WTC11 (cell line): ENCODE results near the gene CNST. TPM values are rescaled to one million over a fixed set of nuclear protein-coding genes. Genes with fewer than 3 reads are reported as not detected.

Experiments
- ATAC-seq: fragments of 200-7000 bp; cut with Tn5 transposase; 2 replicates; pipeline ENCODE4 v1.10.0; 2021; ENCODE audit warnings: mild to moderate bottlenecking, moderate library complexity
- CTCF ChIA-PET: fragments of 300-600 bp; sonication (Branson Sonifier 250); formaldehyde crosslinking; loops from one replicate; lab custom pipeline; 2021; ENCODE audit warnings: antibody characterized with exemption; lab: Charles Lee
- POLR2A ChIA-PET: fragments of 350-600 bp; sonication (Branson Sonifier 250); formaldehyde crosslinking; loops from one replicate; lab custom pipeline; 2021; ENCODE audit warnings: antibody characterized with exemption; lab: Charles Lee
- DNase-seq: peaks from one replicate; pipeline ENCODE4 v3.0.0; 2021; ENCODE audit warnings: low spot score
- H3K27ac Mint-ChIP-seq: 2 replicates; pipeline ENCODE4 v1.8.0; 2021; ENCODE audit warnings: mixed read lengths
- H3K27me3 Mint-ChIP-seq: 2 replicates; pipeline ENCODE4 v1.8.0; 2021; ENCODE audit warnings: low read depth, mild to moderate bottlenecking, moderate library complexity, mixed read lengths
- H3K36me3 Mint-ChIP-seq: 2 replicates; pipeline ENCODE4 v1.8.0; 2021; ENCODE audit warnings: mixed read lengths
- H3K4me1 Mint-ChIP-seq: 2 replicates; pipeline ENCODE4 v1.8.0; 2022; ENCODE audit warnings: mixed read lengths
- H3K4me3 Mint-ChIP-seq: 2 replicates; pipeline ENCODE4 v1.8.0; 2021; ENCODE audit warnings: mild to moderate bottlenecking, moderate library complexity, mixed read lengths
- H3K9me3 Mint-ChIP-seq: 2 replicates; pipeline ENCODE4 v1.8.0; 2021; ENCODE audit warnings: mixed read lengths
- AR ChIP-seq: fragments of 250-450 bp; sonication (Bioruptor Pico); IDR thresholded peaks from 2 replicates; pipeline ENCODE4 v1.9.0; 2021; ENCODE audit warnings: mild to moderate bottlenecking
- ATF1 ChIP-seq: sonication (generic); formaldehyde crosslinking; IDR thresholded peaks from 2 replicates; pipeline ENCODE4 v1.8.1; 2023; ENCODE audit warnings: mild to moderate bottlenecking, moderate library complexity, missing genetic modification reagents
- CBFB ChIP-seq: sonication (generic); formaldehyde crosslinking; IDR thresholded peaks from 2 replicates; pipeline ENCODE4 v1.8.1; 2022; ENCODE audit warnings: mild to moderate bottlenecking, low read depth, missing genetic modification reagents
- CDX4 ChIP-seq: fragments of 250-450 bp; sonication (Bioruptor Pico); IDR thresholded peaks from 2 replicates; pipeline ENCODE4 v1.9.0; 2021; ENCODE audit warnings: moderate library complexity, mild to moderate bottlenecking, inconsistent platforms, borderline replicate concordance
- E2F4 ChIP-seq: sonication (generic); formaldehyde crosslinking; IDR thresholded peaks from 2 replicates; pipeline ENCODE4 v1.8.1; 2022; ENCODE audit warnings: low read depth, mild to moderate bottlenecking, moderate library complexity, missing genetic modification reagents, borderline replicate concordance
- ETV6 ChIP-seq: sonication (generic); formaldehyde crosslinking; IDR thresholded peaks from 2 replicates; pipeline ENCODE4 v1.8.1; 2022; ENCODE audit warnings: mild to moderate bottlenecking, missing genetic modification reagents
- FOXP1 ChIP-seq: sonication (generic); formaldehyde crosslinking; IDR thresholded peaks from 2 replicates; pipeline ENCODE4 v1.8.0; 2022; ENCODE audit warnings: missing genetic modification reagents, mild to moderate bottlenecking, moderate library complexity, borderline replicate concordance
- GABPB1 ChIP-seq: sonication (generic); formaldehyde crosslinking; IDR thresholded peaks from 2 replicates; pipeline ENCODE4 v1.8.1; 2023; ENCODE audit warnings: mild to moderate bottlenecking, missing genetic modification reagents
- KAT7 ChIP-seq: sonication (generic); formaldehyde crosslinking; IDR thresholded peaks from 2 replicates; pipeline ENCODE4 v1.8.1; 2023; ENCODE audit warnings: missing genetic modification reagents, mild to moderate bottlenecking, borderline replicate concordance
- PRRX2 ChIP-seq: fragments of 250-450 bp; sonication (Bioruptor Pico); IDR thresholded peaks from 2 replicates; pipeline ENCODE4 v1.8.0; 2021; ENCODE audit warnings: mild to moderate bottlenecking
- RELA ChIP-seq: sonication (generic); formaldehyde crosslinking; IDR thresholded peaks from 2 replicates; pipeline ENCODE4 v1.8.1; 2022; ENCODE audit warnings: missing genetic modification reagents, mild to moderate bottlenecking, borderline replicate concordance
- SMAD4 ChIP-seq: sonication (generic); formaldehyde crosslinking; IDR thresholded peaks from 2 replicates; pipeline ENCODE4 v1.8.0; 2022; ENCODE audit warnings: mild to moderate bottlenecking, missing genetic modification reagents
- SOX15 ChIP-seq: fragments of 250-450 bp; sonication (Bioruptor Pico); IDR thresholded peaks from 2 replicates; pipeline ENCODE4 v1.9.0; 2021; ENCODE audit warnings: mild to moderate bottlenecking
- SP1 ChIP-seq: sonication (generic); formaldehyde crosslinking; conservative IDR thresholded peaks from 2 replicates; pipeline ENCODE4 v1.8.1; 2022; ENCODE audit warnings: missing genetic modification reagents
- TEAD4 ChIP-seq: sonication (generic); formaldehyde crosslinking; IDR thresholded peaks from 2 replicates; pipeline ENCODE4 v1.8.0; 2022; ENCODE audit warnings: mild to moderate bottlenecking, missing genetic modification reagents
- ZBTB43 ChIP-seq: sonication (generic); formaldehyde crosslinking; IDR thresholded peaks from 2 replicates; pipeline ENCODE4 v1.8.1; 2023; ENCODE audit warnings: mild to moderate bottlenecking, missing genetic modification reagents
- ZNF121 ChIP-seq: sonication (generic); formaldehyde crosslinking; IDR thresholded peaks from 2 replicates; pipeline ENCODE4 v1.8.0; 2023; ENCODE audit warnings: missing genetic modification reagents
- ZNF138 ChIP-seq: sonication (generic); formaldehyde crosslinking; conservative IDR thresholded peaks from 2 replicates; pipeline ENCODE4 v1.8.1; 2022; ENCODE audit warnings: mild to moderate bottlenecking, moderate library complexity, missing genetic modification reagents
- ZNF219 ChIP-seq: sonication (generic); formaldehyde crosslinking; IDR thresholded peaks from 2 replicates; pipeline ENCODE4 v1.8.0; 2023; ENCODE audit warnings: missing genetic modification reagents, mild to moderate bottlenecking, borderline replicate concordance
- ZNF232 ChIP-seq: sonication (generic); formaldehyde crosslinking; IDR thresholded peaks from 2 replicates; pipeline ENCODE4 v1.8.0; 2022; ENCODE audit warnings: mild to moderate bottlenecking, missing genetic modification reagents
- ZNF423 ChIP-seq: fragments of 250-450 bp; sonication (Bioruptor Pico); IDR thresholded peaks from 2 replicates; pipeline ENCODE4 v2.1.2; 2022; ENCODE audit warnings: mild to moderate bottlenecking, moderate library complexity
- ZNF425 ChIP-seq: fragments of 250-450 bp; sonication (Bioruptor Pico); conservative IDR thresholded peaks from 2 replicates; pipeline ENCODE4 v1.9.0; 2021; ENCODE audit warnings: mild to moderate bottlenecking
- ZNF671 ChIP-seq: fragments of 250-450 bp; sonication (Bioruptor Pico); IDR thresholded peaks from 2 replicates; pipeline ENCODE4 v1.8.0; 2021; ENCODE audit warnings: mild to moderate bottlenecking
- total RNA-seq: library from RNA; stranded (reverse); gene quantifications from 3 replicates; pipeline ENCODE4 v1.2.3, GENCODE V29; 2021
- TF ChIP-seq, protein P1 (sequence below): fragments of 250-450 bp; sonication (Bioruptor Pico); IDR thresholded peaks from 2 replicates; pipeline ENCODE4 v2.1.2; 2022; ENCODE audit warnings: mild to moderate bottlenecking, moderate library complexity

CNST gene
- total RNA-seq, 1 experiment from 2014 or later, result 18.4 TPM

DNA sequence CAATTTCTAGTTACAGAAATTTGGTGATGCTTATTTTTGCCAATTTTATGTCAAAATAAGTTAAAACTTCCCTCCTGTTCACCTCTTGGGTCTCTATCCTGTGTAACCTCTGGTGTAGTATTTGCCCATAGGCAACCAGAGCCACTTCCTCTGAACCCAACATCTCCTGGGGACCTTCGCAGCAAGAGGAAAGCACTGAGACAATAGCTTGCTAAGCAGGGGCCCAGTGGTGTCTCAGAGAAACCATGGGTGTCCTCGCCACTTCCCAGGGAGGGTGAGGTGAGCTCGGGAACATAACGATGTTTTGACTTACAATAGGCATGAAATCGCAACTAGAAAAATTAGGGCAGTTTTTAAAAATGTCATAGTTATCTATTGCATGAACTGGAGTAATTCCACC, 101.5 kb downstream of the CNST start:
- Mint-ChIP-seq H3K4me1 (no peaks in the 10 kb centered on the region), H3K36me3 (peaks cover 3% of the 10 kb centered on the region; the same call in 1 of the 2 replicates), H3K9me3 (peaks cover 2% of the 10 kb centered on the region; the same call in 1 of the 2 replicates), H3K27ac (no peak overlapping the region), H3K27me3 (no peaks in the 10 kb centered on the region), H3K4me3 (no peak overlapping the region)
- ATAC-seq (no peak), DNase-seq (no peak)
- no peak for TF ChIP-seq TEAD4 (CRISPR knock-in tag)
- TF ChIP-seq ZNF423, result peak; percentile 89
- POLR2A ChIA-PET, result no interaction called here
- CTCF ChIA-PET, result interaction anchor here (0.6 to 1.0 kb wide), 2 partner anchors 18 to 22 kb away, joined by 3 to 6 read pairs; no protein-coding TSS in a partner anchor

GRCh38 chr1:246669659-246670058, 103.4 kb downstream of the CNST start:
- H3K27me3 Mint-ChIP-seq, result no peaks in the 10 kb centered on the region
- DNase-seq, result no peak
- peaks cover 2% of the 10 kb centered on the region; the same call in 1 of the 2 replicates for H3K36me3 Mint-ChIP-seq
- ChIA-PET CTCF (interaction anchor here (0.8 to 1.1 kb wide), 2 partner anchors 20 to 22 kb away, joined by 3 to 4 read pairs; no protein-coding TSS in a partner anchor), POLR2A (no interaction called here)
- H3K4me1 Mint-ChIP-seq, result peaks cover 8% of the 10 kb centered on the region
- no peak for ATAC-seq
- H3K4me3 Mint-ChIP-seq, result no peak overlapping the region
- no peak overlapping the region for H3K27ac Mint-ChIP-seq
- TF ChIP-seq ZNF232 (CRISPR knock-in tag) (no peak), AR (CRISPR knock-in tag) (no peak), SOX15 (CRISPR knock-in tag) (no peak), ATF1 (CRISPR knock-in tag) (no peak), SMAD4 (CRISPR knock-in tag) (no peak), ETV6 (no peak), ZNF121 (CRISPR knock-in tag) (no peak), GABPB1 (CRISPR knock-in tag) (no peak), KAT7 (CRISPR knock-in tag) (no peak)
- TF ChIP-seq, all 79 proteins: peak for 0
- peaks cover 2% of the 10 kb centered on the region; the same call in 1 of the 2 replicates for H3K9me3 Mint-ChIP-seq

- no peak; the same call in 1 of the 2 replicates for ATAC-seq
Measured at GRCh38 chr1:246674049-246674448, 107.8 kb downstream of the CNST start.

More at GRCh38 chr1:246674049-246674448, 107.8 kb downstream of the CNST start:
- Mint-ChIP-seq H3K27ac (no peak overlapping the region), H3K27me3 (no peaks in the 10 kb centered on the region), H3K4me3 (no peak overlapping the region), H3K4me1 (peaks cover 8% of the 10 kb centered on the region), H3K9me3 (peaks cover 2% of the 10 kb centered on the region; the same call in 1 of the 2 replicates), H3K36me3 (no peaks in the 10 kb centered on the region)
- ChIA-PET POLR2A (interaction anchor here (0.7 kb wide), 1 partner anchor 26 kb away, joined by 3 read pairs; no protein-coding TSS in a partner anchor), CTCF (interaction anchor here (1.1 to 2.8 kb wide), 2 partner anchors 13 to 15 kb away, joined by 4 to 9 read pairs; no protein-coding TSS in a partner anchor)
- DNase-seq, result no peak
- TF ChIP-seq ZNF423 (no peak), SP1 (CRISPR knock-in tag) (no peak), ZNF138 (CRISPR knock-in tag) (no peak), CBFB (CRISPR knock-in tag) (no peak), FOXP1 (CRISPR knock-in tag) (no peak), E2F4 (CRISPR knock-in tag) (no peak), RELA (CRISPR knock-in tag) (no peak), ZNF219 (CRISPR knock-in tag) (no peak), ZNF425 (CRISPR knock-in tag) (no peak), ZNF671 (CRISPR knock-in tag) (no peak), PRRX2 (CRISPR knock-in tag) (no peak), CDX4 (CRISPR knock-in tag) (no peak), ZBTB43 (CRISPR knock-in tag) (no peak)
- TF ChIP-seq, protein P1, sequence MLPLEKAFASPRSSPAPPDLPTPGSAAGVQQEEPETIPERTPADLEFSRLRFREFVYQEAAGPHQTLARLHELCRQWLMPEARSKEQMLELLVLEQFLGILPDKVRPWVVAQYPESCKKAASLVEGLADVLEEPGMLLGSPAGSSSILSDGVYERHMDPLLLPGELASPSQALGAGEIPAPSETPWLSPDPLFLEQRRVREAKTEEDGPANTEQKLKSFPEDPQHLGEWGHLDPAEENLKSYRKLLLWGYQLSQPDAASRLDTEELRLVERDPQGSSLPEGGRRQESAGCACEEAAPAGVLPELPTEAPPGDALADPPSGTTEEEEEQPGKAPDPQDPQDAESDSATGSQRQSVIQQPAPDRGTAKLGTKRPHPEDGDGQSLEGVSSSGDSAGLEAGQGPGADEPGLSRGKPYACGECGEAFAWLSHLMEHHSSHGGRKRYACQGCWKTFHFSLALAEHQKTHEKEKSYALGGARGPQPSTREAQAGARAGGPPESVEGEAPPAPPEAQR (CRISPR knock-in tag), result no peak
